GM23248 (cell line): ENCODE results near the gene SAMD14.

Source experiments
- EZH2 ChIP-seq: fragments of 200-600 bp; sonication (generic); IDR thresholded peaks from 2 replicates; pipeline ENCODE4 v1.6.1; 2018; ENCODE audit warnings: antibody characterized with exemption, mild to moderate bottlenecking; ENCODE audit not compliant: insufficient read depth, poor library complexity, severe bottlenecking
- EZH2phosphoT487 ChIP-seq: fragments of 200-600 bp; sonication (generic); IDR thresholded peaks from 2 replicates; pipeline ENCODE4 v1.6.1; 2018; ENCODE audit warnings: antibody characterized with exemption, moderate library complexity, mild to moderate bottlenecking, low read depth; ENCODE audit not compliant: insufficient read depth

- TF ChIP-seq EZH2 (no peak), EZH2phosphoT487 (no peak)
These were observed 48.2 kb downstream of the SAMD14 start for GRCh38 chr17:50081757-50082156.
